KMS-11 (cell line): ENCODE measurements around the gene GGA1.

Experiments
- H2AFZ ChIP-seq: fragments of 200-600 bp; sonication (generic); 2 replicates; pipeline ENCODE4 v1.6.1; 2016; ENCODE audit warnings: antibody characterized with exemption, mixed run types, low read depth
- H3K27ac ChIP-seq: fragments of 200-600 bp; sonication (generic); 2 replicates; pipeline ENCODE4 v1.6.1; 2016; ENCODE audit warnings: mild to moderate bottlenecking, mixed run types
- H3K27me3 ChIP-seq: fragments of 200-600 bp; sonication (generic); 2 replicates; pipeline ENCODE4 v1.6.1; 2017; ENCODE audit warnings: mild to moderate bottlenecking, low read depth, mixed run types, moderate library complexity; ENCODE audit not compliant: insufficient read depth
- H3K36me3 ChIP-seq: fragments of 200-600 bp; sonication (generic); 2 replicates; pipeline ENCODE4 v1.6.1; 2017; ENCODE audit warnings: mild to moderate bottlenecking, mixed run types; ENCODE audit not compliant: insufficient read depth
- H3K4me1 ChIP-seq: fragments of 200-600 bp; sonication (generic); 2 replicates; pipeline ENCODE4 v1.6.1; 2016; ENCODE audit warnings: mild to moderate bottlenecking, low read depth, mixed run types; ENCODE audit not compliant: poor library complexity, severe bottlenecking
- H3K4me2 ChIP-seq: fragments of 200-600 bp; sonication (generic); 2 replicates; pipeline ENCODE4 v1.7.0; 2016; ENCODE audit warnings: mild to moderate bottlenecking, mixed run types
- H3K4me3 ChIP-seq: fragments of 200-600 bp; sonication (generic); IDR thresholded peaks from 2 replicates; pipeline ENCODE4 v1.6.1; 2017; ENCODE audit warnings: low read depth, low read length, mixed read lengths; ENCODE audit not compliant: insufficient read depth
- H3K79me2 ChIP-seq: fragments of 200-600 bp; sonication (generic); 2 replicates; pipeline ENCODE4 v1.6.1; 2016; ENCODE audit warnings: low read depth, mixed run types; ENCODE audit not compliant: insufficient read depth
- H3K9ac ChIP-seq: fragments of 200-600 bp; sonication (generic); 2 replicates; pipeline ENCODE4 v1.6.1; 2016; ENCODE audit warnings: mild to moderate bottlenecking, mixed run types
- H4K20me1 ChIP-seq: fragments of 200-600 bp; sonication (generic); 2 replicates; pipeline ENCODE4 v1.6.1; 2016; ENCODE audit warnings: mild to moderate bottlenecking, mixed run types; ENCODE audit not compliant: insufficient read depth
- CTCF ChIP-seq: fragments of 200-600 bp; sonication (generic); conservative IDR thresholded peaks from 2 replicates; pipeline ENCODE4 v1.6.1; 2017; ENCODE audit warnings: low read depth, mild to moderate bottlenecking, antibody characterized with exemption, low read length, moderate library complexity, mixed read lengths

Gene GGA1

DNA sequence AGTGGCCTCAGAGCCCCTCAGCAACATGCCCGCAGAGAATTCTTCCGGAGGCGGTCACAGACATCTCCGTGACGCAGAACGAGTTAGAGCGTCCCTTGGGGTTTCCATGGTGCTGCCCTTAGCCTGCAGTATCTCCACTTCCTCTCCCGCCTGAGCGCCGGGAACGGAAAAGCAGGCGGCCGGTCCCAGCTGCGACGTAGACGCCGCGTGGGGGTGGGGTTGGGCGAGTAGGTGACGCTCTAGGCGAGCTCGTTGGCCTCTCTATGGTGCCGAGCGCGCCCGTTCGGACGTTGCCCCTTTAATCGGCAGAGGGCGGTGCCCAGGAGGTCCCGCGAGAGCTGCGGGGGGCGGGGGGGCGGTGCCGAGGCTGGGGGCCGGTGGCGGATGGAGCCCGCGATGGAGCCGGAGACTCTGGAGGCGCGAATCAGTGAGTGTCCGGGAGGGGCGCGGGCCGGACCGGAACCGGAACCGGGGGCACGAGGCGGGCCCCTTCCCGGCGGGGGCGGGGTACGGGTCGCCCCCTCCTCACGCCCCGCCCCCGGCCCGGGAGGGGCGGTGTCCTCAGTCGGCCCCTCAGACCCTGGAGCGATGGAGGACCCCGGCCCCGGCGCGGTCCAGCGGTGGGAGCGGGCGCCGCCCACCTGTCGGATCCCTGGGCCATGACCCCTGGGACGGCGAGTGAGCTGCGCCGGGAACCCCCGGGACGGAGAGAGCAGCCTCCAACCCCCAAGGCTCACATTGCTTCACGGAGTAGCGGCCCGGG is at the start of gene GGA1:
Gene GGA1, plus strand, starts transcription at position 358 of the 763 bp plus-strand sequence. Its CDS starts 27 bp downstream, at position 385.
- no peak for TF ChIP-seq CTCF
- peak within 1 kb of the TSS; percentile 98 for H3K4me2 ChIP-seq
- H4K20me1 ChIP-seq, result no peaks in the 10 kb centered on the region
- H3K79me2 ChIP-seq, result peaks cover 30% of the 10 kb centered on the region
- no peaks in the 10 kb centered on the region for H3K36me3 ChIP-seq
- peaks cover 29% of the 10 kb centered on the region for H3K27me3 ChIP-seq
- H2AFZ ChIP-seq, result peak within 1 kb of the TSS; percentile 92
- peak within 1 kb of the TSS; percentile 93 for H3K27ac ChIP-seq
- H3K4me1 ChIP-seq, result peaks cover 27% of the 10 kb centered on the region
- peak within 1 kb of the TSS; percentile 81 for H3K9ac ChIP-seq
- H3K4me3 ChIP-seq, result no peak within 1 kb of the TSS

DNA sequence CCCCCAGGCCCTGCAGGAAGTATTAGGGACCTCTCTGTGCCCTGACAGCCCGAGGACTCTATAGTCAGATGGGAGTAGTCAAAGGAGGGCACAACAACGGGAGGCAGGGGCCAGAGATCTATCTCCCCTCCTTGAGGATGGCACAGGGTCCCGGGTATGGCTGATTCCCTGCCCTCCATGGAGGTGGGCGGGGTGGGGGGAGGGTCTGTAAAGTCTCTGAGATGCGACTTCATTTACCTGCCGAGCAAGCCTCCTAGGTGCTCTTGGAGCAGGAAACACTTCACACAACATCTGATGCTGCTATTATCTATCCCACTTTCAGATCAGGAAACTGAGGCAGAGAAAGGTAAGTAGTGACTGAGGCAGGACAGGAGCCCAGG is 49.1 kb upstream of the GGA1 start:
- H3K4me2 ChIP-seq, result no peak overlapping the region
- no peak overlapping the region for H3K27ac ChIP-seq
- no peak overlapping the region for H3K9ac ChIP-seq
- peaks cover 9% of the 10 kb centered on the region for H3K4me1 ChIP-seq
- H3K4me3 ChIP-seq, result no peak overlapping the region
- H4K20me1 ChIP-seq, result no peaks in the 10 kb centered on the region
- no peaks in the 10 kb centered on the region for H3K36me3 ChIP-seq
- H2AFZ ChIP-seq, result no peak overlapping the region
- H3K79me2 ChIP-seq, result no peaks in the 10 kb centered on the region
- TF ChIP-seq CTCF, result no peak
- H3K27me3 ChIP-seq, result peaks cover 78% of the 10 kb centered on the region

DNA sequence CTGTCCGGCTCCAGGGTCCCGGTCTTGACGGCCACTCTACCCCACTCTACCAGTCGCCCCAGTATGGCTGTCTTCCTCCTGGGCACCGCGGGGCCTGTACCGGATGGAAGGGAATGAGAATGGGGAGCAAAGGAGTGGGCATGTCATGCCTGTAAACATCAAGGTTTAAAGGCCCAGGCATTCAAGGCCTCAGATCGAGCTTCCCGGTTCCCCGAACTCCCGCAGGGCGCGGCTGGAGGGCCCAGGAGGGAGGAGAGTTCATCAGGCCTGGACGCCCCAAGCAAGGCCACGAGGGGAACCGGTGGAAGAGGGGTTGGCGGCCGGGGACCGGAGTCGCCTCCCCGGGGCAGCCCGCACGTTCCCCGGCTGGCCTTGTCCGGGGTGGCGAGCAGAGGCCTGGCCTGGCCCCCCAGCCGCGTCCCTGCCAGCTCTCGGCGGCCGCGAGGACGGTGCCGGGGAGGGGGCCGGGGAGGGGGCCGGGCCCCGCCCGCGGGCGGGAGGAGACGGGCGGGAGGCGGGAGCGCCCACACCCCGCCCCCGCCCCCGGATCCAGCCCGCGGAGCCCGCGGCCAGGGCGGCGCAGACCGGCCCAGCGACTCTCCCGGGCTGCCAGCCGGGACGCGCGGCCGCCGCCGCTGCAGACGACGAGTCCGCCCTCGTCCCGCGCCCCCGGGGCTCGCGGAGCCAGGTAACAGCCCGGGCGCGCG is 48.6 kb upstream of the GGA1 start, which contains the start of gene CDC42EP1:
Gene CDC42EP1, plus strand, starts transcription at position 580 of the 707 bp plus-strand sequence. CDS start 5,870 bp downstream, outside the sequence.
- no peak within 1 kb of the TSS for H3K9ac ChIP-seq
- H3K27me3 ChIP-seq, result peaks cover 73% of the 10 kb centered on the region
- no peaks in the 10 kb centered on the region for H4K20me1 ChIP-seq
- no peak within 1 kb of the TSS for H2AFZ ChIP-seq
- no peaks in the 10 kb centered on the region for H3K79me2 ChIP-seq
- no peak within 1 kb of the TSS for H3K4me2 ChIP-seq
- no peaks in the 10 kb centered on the region for H3K36me3 ChIP-seq
- H3K4me1 ChIP-seq, result peaks cover 9% of the 10 kb centered on the region
- no peak for TF ChIP-seq CTCF
- no peak within 1 kb of the TSS for H3K27ac ChIP-seq
- H3K4me3 ChIP-seq, result no peak within 1 kb of the TSS

- Histone ChIP-seq H4K20me1 (no peaks in the 10 kb centered on the region), H3K27me3 (peaks cover 67% of the 10 kb centered on the region), H3K4me1 (peaks cover 9% of the 10 kb centered on the region), H3K79me2 (no peaks in the 10 kb centered on the region), H3K36me3 (no peaks in the 10 kb centered on the region), H2AFZ (no peak overlapping the region), H3K4me2 (no peak overlapping the region), H3K4me3 (no peak overlapping the region), H3K27ac (no peak overlapping the region), H3K9ac (no peak overlapping the region)
- no peak for TF ChIP-seq CTCF
Measured at GRCh38 chr22:37560608-37561211, 47.9 kb upstream of the GGA1 start.
